Measurements from ENCODE around the gene CGAS.

Gene CGAS

DNA sequence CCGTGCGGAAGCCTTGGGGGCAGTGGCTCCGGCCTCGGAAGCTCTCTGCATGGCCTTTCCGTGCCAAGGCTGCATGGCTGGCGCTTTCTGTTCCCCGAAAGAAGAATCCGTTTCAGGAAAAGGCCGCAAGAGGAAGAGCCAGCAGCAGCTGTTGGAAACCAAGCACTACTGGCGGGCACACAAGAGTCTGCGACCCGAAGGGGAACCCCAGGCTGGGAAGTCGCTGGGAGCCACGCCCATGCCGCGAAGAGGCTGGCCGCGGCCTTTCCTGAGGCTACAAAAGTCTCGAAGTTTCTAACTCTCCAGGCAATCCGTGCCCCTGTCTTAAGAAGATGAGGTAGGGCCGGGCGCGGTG, at the start of gene CGAS:
Gene CGAS (minus strand): TSS at position 191 of the 355 bp plus-strand sequence. CDS start 116 bp downstream, at position 75.
- no peaks in the 10 kb centered on the region for H3K4me1 ChIP-seq (ENCODE audit: control insufficient read depth in 1 of 2, insufficient read depth in 2 of 2, low read length in 2 of 2)
- H3K27me3 ChIP-seq (ENCODE audit: low read depth, low read length) = no peaks in the 10 kb centered on the region
- H3K9me3 ChIP-seq (ENCODE audit: control insufficient read depth in 1 of 2, low read length in 2 of 2) = no peaks in the 10 kb centered on the region
- H3K27ac ChIP-seq (ENCODE audit: low read length) = peak within 1 kb of the TSS; percentile 69
- H3K4me3 ChIP-seq (ENCODE audit: low read depth in 1 of 2, low read length in 2 of 2) = peak within 1 kb of the TSS; percentile 83 to 88
- H3K36me3 ChIP-seq (ENCODE audit: control insufficient read depth in 1 of 2, insufficient read depth in 2 of 2, low read length in 2 of 2) = peaks cover 0 to 4% of the 10 kb centered on the region in 2 donors

DNA sequence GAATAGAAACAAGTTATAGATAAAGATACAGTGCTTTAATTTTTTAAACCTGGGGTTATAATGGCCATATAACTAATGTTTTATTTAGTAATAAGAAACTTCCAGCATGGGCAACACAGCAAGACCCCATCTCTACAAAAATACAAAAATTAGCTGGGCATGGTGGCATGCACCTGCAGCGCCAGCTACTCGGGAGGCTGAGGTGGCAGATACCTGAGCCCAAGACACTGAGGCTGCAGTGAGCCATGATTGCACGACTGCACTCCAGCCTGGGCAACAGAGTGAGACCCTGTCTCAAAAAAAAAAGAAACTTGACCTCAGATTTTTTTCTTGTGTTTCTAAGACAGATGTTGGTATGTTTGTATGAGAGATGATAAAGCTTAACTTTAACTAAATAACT, 45.8 kb upstream of the CGAS start:
- Histone ChIP-seq H3K4me1 (ENCODE audit: control insufficient read depth in 1 of 2, insufficient read depth in 2 of 2, low read length in 2 of 2) (no peaks in the 10 kb centered on the region), H3K36me3 (ENCODE audit: control insufficient read depth in 1 of 2, insufficient read depth in 2 of 2, low read length in 2 of 2) (peaks cover 40 to 46% of the 10 kb centered on the region in 2 donors)

DNA sequence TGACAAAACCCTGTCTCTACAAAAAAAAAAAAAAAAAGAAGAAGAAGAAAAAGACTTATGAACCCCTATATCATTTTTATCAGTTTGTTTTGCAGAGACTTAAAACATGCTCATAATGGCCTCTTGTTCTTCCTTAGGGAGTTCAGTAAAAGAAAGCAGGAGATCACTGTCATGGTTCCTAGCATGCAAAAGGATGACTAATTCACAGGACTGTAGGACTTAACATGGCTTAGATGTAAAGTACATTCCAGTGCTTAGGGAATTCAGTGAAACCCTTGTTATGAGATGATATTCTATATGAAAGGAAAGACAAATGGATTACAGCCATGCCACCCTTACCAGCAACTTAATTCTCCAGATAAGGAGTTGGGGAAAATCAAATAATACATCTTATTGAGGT, 39.3 kb upstream of the CGAS start:
- Histone ChIP-seq H3K27me3 (ENCODE audit: low read depth, low read length) (no peaks in the 10 kb centered on the region), H3K36me3 (ENCODE audit: control insufficient read depth in 1 of 2, insufficient read depth in 2 of 2, low read length in 2 of 2) (peaks cover 31 to 49% of the 10 kb centered on the region in 2 donors), H3K9me3 (ENCODE audit: control insufficient read depth in 1 of 2, low read length in 2 of 2) (no peaks in the 10 kb centered on the region), H3K4me3 (ENCODE audit: low read depth in 1 of 2, low read length in 2 of 2) (no peak overlapping the region), H3K27ac (ENCODE audit: low read length) (no peak overlapping the region), H3K4me1 (ENCODE audit: control insufficient read depth in 1 of 2, insufficient read depth in 2 of 2, low read length in 2 of 2) (no peaks in the 10 kb centered on the region)

More for the DNA sequence above, 45.8 kb upstream of the CGAS start:
- Histone ChIP-seq H3K9me3 (ENCODE audit: control insufficient read depth in 1 of 2, low read length in 2 of 2) (no peaks in the 10 kb centered on the region), H3K27ac (ENCODE audit: low read length) (no peak overlapping the region), H3K4me3 (ENCODE audit: low read depth in 1 of 2, low read length in 2 of 2) (no peak overlapping the region), H3K27me3 (ENCODE audit: low read depth, low read length) (no peaks in the 10 kb centered on the region)

DNA sequence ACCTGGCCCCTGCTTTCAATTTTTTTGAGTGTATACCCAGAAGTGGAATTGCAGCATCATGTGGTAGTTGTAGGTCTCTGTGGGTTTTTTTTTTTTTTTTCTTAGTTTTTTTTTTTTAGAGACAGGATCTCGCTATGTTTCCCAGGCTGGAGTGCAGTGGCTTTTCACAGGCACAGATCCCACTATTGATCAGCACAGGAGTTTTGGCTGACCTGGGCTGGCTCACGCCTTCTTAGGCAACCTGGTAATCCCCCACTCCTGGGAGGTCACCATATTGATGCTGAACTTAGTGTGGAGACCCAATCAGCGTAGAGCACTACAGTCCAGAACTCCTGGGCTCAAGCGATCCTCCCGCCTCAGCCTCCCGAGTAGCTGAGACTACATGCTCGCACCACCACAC, 35.4 kb upstream of the CGAS start:
- H3K27ac ChIP-seq (ENCODE audit: low read length) = no peak overlapping the region
- H3K27me3 ChIP-seq (ENCODE audit: low read depth, low read length) = no peaks in the 10 kb centered on the region
- H3K4me1 ChIP-seq (ENCODE audit: control insufficient read depth in 1 of 2, insufficient read depth in 2 of 2, low read length in 2 of 2) = no peaks in the 10 kb centered on the region
- no peaks in the 10 kb centered on the region for H3K9me3 ChIP-seq (ENCODE audit: control insufficient read depth in 1 of 2, low read length in 2 of 2)
- no peak overlapping the region for H3K4me3 ChIP-seq (ENCODE audit: low read depth in 1 of 2, low read length in 2 of 2)
- H3K36me3 ChIP-seq (ENCODE audit: control insufficient read depth in 1 of 2, insufficient read depth in 2 of 2, low read length in 2 of 2) = peaks cover 36 to 65% of the 10 kb centered on the region in 2 donors

DNA sequence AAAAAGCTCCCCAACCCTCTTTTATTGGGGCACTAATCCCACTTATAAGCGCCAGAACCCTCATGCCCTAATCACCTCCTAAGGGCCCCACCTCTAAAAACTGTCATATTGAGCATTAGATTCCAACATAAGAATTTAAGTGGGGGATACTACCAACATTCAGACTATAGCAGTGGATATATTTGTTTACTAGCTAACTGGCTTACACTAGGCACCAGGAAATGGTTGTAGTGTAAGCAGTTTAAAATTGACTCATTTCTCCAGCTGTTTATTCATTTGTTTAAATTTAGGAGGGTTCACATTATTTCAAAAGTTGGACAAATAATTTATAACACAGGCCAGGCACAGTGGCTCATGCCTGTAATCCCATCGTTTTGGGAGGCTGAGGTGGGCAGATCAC, 32.3 kb upstream of the CGAS start:
- Histone ChIP-seq H3K36me3 (ENCODE audit: control insufficient read depth in 1 of 2, insufficient read depth in 2 of 2, low read length in 2 of 2) (peaks cover 47 to 81% of the 10 kb centered on the region in 2 donors), H3K4me1 (ENCODE audit: control insufficient read depth in 1 of 2, insufficient read depth in 2 of 2, low read length in 2 of 2) (no peaks in the 10 kb centered on the region), H3K9me3 (ENCODE audit: control insufficient read depth in 1 of 2, low read length in 2 of 2) (no peaks in the 10 kb centered on the region), H3K27me3 (ENCODE audit: low read depth, low read length) (no peaks in the 10 kb centered on the region), H3K4me3 (ENCODE audit: low read depth in 1 of 2, low read length in 2 of 2) (no peak overlapping the region), H3K27ac (ENCODE audit: low read length) (no peak overlapping the region)

DNA sequence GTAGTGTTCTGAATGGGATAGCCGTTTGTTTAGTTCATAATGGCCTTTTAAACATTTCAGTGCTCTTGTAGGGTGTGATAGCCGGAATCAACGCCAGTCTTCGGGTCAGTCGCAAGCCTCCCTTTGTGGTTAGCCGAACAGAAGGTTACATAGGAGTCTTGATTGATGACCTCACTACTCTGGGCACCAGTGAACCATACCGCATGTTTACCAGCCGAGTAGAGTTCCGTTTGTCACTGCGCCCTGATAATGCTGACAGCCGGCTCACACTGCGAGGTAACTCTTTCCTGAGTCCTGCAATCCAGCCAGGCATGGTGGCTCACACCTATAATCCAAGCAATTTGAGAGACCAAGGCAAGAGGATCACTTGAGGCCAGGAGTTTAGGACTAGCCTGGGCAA, 29.9 kb upstream of the CGAS start:
- Histone ChIP-seq H3K4me1 (ENCODE audit: control insufficient read depth in 1 of 2, insufficient read depth in 2 of 2, low read length in 2 of 2) (no peaks in the 10 kb centered on the region), H3K27ac (ENCODE audit: low read length) (no peak overlapping the region), H3K9me3 (ENCODE audit: control insufficient read depth in 1 of 2, low read length in 2 of 2) (no peaks in the 10 kb centered on the region), H3K4me3 (ENCODE audit: low read depth in 1 of 2, low read length in 2 of 2) (no peak overlapping the region), H3K36me3 (ENCODE audit: control insufficient read depth in 1 of 2, insufficient read depth in 2 of 2, low read length in 2 of 2) (peaks cover 42 to 73% of the 10 kb centered on the region in 2 donors), H3K27me3 (ENCODE audit: low read depth, low read length) (no peaks in the 10 kb centered on the region)

DNA sequence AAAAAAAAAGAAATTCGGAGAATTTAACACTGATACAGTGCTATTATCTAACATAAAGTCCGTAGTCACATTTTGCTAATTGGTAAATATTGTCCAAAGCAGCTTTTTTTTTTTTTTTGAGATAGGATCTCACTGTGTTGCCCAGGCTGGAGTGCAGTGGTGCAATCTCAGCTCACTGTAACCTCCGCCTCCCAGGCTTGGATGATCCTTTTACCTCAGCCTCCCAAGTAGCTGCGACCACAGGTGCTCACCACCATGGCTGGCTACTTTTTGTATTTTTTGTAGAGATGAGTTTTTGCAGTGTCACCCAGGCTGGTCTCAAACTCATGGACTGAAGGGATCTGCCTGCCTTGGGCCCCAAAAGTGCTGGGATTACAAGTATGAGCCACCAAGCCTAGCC, 25.3 kb upstream of the CGAS start:
- H3K27me3 ChIP-seq (ENCODE audit: low read depth, low read length) = no peaks in the 10 kb centered on the region
- H3K4me3 ChIP-seq (ENCODE audit: low read depth in 1 of 2, low read length in 2 of 2) = no peak overlapping the region
- H3K4me1 ChIP-seq (ENCODE audit: control insufficient read depth in 1 of 2, insufficient read depth in 2 of 2, low read length in 2 of 2) = no peaks in the 10 kb centered on the region
- H3K27ac ChIP-seq (ENCODE audit: low read length) = no peak overlapping the region
- peaks cover 23 to 65% of the 10 kb centered on the region in 2 donors for H3K36me3 ChIP-seq (ENCODE audit: control insufficient read depth in 1 of 2, insufficient read depth in 2 of 2, low read length in 2 of 2)
- no peaks in the 10 kb centered on the region for H3K9me3 ChIP-seq (ENCODE audit: control insufficient read depth in 1 of 2, low read length in 2 of 2)

DNA sequence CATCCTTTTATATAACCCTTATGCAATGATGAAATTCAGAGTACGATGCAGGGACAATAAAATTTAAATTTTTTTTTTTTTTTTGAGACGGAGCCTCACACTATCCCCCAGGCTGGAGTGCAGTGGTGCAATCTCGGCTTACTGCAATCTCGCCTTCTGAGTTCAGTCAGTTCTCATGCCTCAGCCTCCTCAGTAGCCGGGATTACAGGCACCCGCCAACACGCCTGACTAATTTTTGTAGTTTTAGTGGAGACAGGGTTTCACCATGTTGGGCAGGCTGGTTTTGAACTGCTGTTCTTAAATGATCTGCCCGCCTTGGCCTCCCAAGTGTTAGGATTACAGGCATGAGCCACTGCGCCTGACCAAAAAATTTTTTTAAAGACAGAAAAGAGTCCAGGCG, 24.6 kb upstream of the CGAS start:
- Histone ChIP-seq H3K36me3 (ENCODE audit: control insufficient read depth in 1 of 2, insufficient read depth in 2 of 2, low read length in 2 of 2) (peaks cover 17 to 63% of the 10 kb centered on the region in 2 donors), H3K4me3 (ENCODE audit: low read depth in 1 of 2, low read length in 2 of 2) (no peak overlapping the region), H3K27ac (ENCODE audit: low read length) (no peak overlapping the region), H3K4me1 (ENCODE audit: control insufficient read depth in 1 of 2, insufficient read depth in 2 of 2, low read length in 2 of 2) (no peaks in the 10 kb centered on the region), H3K9me3 (ENCODE audit: control insufficient read depth in 1 of 2, low read length in 2 of 2) (no peaks in the 10 kb centered on the region), H3K27me3 (ENCODE audit: low read depth, low read length) (no peaks in the 10 kb centered on the region)

DNA sequence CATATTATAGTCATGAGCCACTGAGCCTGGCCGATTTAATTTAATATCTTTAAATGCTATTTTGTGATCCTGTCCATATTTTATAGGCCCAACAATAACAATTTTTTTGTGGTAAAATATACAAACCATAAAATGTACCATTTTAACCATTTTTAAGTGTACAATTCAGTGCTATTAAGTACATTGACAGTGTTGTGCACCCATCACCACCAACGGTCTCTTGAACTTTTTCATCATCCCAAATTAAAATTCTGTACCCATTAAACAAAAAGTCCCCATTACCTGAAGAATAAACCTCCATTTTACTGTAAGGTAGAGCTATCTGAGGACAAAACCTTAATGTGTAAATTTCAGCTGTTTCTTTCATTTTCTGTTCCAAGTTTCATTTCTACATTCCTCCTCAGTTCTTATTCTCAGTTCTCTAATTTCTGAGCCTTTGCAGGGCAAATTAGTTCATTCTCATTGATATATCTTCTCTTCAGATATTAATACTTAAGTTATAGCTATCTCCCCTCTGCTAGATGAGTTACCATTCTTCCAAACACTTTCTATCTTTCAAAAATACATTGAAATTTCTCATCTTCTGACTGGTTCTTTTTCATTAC, 19.7 kb upstream of the CGAS start:
- H3K4me1 ChIP-seq (ENCODE audit: control insufficient read depth in 1 of 2, insufficient read depth in 2 of 2, low read length in 2 of 2) = no peaks in the 10 kb centered on the region
- no peak overlapping the region for H3K4me3 ChIP-seq (ENCODE audit: low read depth in 1 of 2, low read length in 2 of 2)
- peaks cover 4 to 56% of the 10 kb centered on the region in 2 donors for H3K36me3 ChIP-seq (ENCODE audit: control insufficient read depth in 1 of 2, insufficient read depth in 2 of 2, low read length in 2 of 2)
- H3K9me3 ChIP-seq (ENCODE audit: control insufficient read depth in 1 of 2, low read length in 2 of 2) = no peaks in the 10 kb centered on the region
- no peaks in the 10 kb centered on the region for H3K27me3 ChIP-seq (ENCODE audit: low read depth, low read length)
- no peak overlapping the region for H3K27ac ChIP-seq (ENCODE audit: low read length)

DNA sequence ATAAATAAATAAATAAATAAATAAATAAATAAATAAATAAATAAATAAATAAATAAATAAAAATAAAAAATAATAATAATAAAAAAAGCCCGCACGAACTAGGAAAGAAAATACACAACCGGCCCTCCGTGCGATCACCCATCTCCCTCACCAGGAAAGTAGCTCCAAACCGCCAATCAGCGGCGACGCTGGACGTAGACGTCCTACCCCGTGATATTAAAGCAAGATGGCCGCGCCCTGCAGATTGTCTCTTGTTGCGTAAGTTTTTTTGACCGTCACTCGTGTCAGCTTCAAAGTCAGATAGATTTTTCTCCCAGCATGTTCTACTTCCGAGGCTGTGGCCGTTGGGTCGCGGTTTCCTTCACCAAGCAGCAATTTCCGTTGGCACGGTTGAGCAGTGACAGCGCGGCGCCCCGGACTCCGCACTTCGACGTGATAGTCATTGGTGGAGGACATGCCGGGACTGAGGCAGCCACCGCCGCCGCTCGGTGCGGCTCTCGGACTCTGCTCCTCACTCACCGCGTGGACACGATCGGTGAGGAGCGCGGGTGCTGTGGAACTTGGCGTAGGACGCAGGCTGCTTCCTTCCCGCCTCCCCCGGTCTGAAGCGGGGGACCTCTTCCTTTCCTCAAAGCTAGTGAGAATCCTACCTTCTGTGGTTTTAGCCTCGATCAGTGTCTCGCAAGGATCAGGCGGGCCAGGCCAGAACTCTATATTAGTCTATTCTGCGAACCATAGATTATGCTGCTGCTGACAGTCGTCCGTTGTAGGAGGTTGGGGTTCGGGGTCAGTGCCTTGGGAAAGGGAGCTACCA, 9.6 kb upstream of the CGAS start, which contains the start of gene MTO1:
Gene MTO1 (plus strand): TSS at position 201 of the 814 bp plus-strand sequence. CDS start 118 bp downstream, at position 319.
- peak within 1 kb of the TSS; percentile 95 for H3K27ac ChIP-seq (ENCODE audit: low read length)
- H3K27me3 ChIP-seq (ENCODE audit: low read depth, low read length) = no peaks in the 10 kb centered on the region
- H3K36me3 ChIP-seq (ENCODE audit: control insufficient read depth in 1 of 2, insufficient read depth in 2 of 2, low read length in 2 of 2) = peaks cover 6 to 18% of the 10 kb centered on the region in 2 donors
- H3K4me1 ChIP-seq (ENCODE audit: control insufficient read depth in 1 of 2, insufficient read depth in 2 of 2, low read length in 2 of 2) = peaks cover 4 to 16% of the 10 kb centered on the region in 2 donors
- H3K9me3 ChIP-seq (ENCODE audit: control insufficient read depth in 1 of 2, low read length in 2 of 2) = no peaks in the 10 kb centered on the region
- peak within 1 kb of the TSS; percentile 98 for H3K4me3 ChIP-seq (ENCODE audit: low read depth in 1 of 2, low read length in 2 of 2)

DNA sequence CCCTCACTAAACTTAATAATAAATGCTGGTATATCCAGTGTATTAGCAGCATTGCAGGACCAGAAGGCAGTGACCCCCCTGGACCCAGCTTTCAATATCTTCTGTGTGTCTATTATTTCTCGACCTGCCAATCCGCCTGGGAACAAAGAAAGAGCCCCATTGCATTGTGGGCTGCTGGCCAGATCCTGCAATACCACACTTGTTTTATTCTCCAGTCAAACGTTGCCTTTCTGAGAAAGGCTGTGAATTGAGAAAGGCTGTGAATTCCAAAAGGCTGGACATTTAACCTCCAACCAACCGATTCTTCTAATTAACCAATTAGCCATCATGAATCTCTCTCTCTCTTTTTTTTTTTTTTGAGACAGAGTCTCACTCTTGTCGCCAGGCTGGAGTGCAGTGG, 8.0 kb upstream of the CGAS start:
- H3K27ac ChIP-seq (ENCODE audit: low read length) = no peak overlapping the region
- H3K4me1 ChIP-seq (ENCODE audit: control insufficient read depth in 1 of 2, insufficient read depth in 2 of 2, low read length in 2 of 2) = peaks cover 4 to 16% of the 10 kb centered on the region in 2 donors
- H3K27me3 ChIP-seq (ENCODE audit: low read depth, low read length) = no peaks in the 10 kb centered on the region
- H3K4me3 ChIP-seq (ENCODE audit: low read depth in 1 of 2, low read length in 2 of 2) = no peak overlapping the region
- H3K9me3 ChIP-seq (ENCODE audit: control insufficient read depth in 1 of 2, low read length in 2 of 2) = no peaks in the 10 kb centered on the region
- peaks cover 0 to 4% of the 10 kb centered on the region in 2 donors for H3K36me3 ChIP-seq (ENCODE audit: control insufficient read depth in 1 of 2, insufficient read depth in 2 of 2, low read length in 2 of 2)

All from muscle layer of duodenum (tissue), 2 donors.